ENCODE results near the gene POPDC3. TPM values are rescaled to one million over a fixed set of nuclear protein-coding genes. Genes with fewer than 3 reads are reported as not detected.

POPDC3 gene
- total and polyA plus RNA-seq, 10 of the 15 experiments (the other 5 are each of a cell fraction or from before 2014, with no cell fraction given) = 1.6 TPM; not detected in 9

DNA sequence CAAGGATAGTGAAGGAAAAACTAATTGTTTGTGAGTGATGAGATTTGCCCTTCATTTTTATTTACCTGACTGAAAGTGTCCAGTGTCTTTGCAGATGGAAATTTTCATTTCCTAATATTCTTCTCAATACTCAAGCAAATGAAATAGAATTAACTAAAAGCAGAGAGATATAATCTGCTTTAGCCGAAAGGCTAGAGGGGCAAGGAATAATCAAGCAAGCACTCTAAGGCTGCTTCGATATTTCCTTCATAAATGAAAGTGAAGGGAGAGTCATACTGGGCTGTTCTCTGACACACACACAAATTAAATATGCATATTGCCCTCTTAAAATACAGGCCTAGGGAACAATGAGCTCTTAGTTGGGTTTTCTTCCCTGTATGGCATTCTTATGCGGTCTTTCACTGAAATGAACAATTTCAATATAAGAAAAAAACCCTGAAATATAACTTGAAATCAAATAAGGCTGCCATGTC is 47.5 kb upstream of the POPDC3 start:
- Histone ChIP-seq H2AFZ (ENCODE audit: control insufficient read depth, low read depth, low read length) (no peak overlapping the region), H3K27ac (ENCODE audit: control insufficient read depth, insufficient read depth) (no peak overlapping the region), H3K9me3 (replicated peaks; ENCODE audit: control insufficient read depth, insufficient read depth, low read length) (no peaks in the 10 kb centered on the region; the same call in 2 of the 3 replicates), H3K4me3 (no peak overlapping the region), H3K4me2 (ENCODE audit: control insufficient read depth, insufficient read depth) (no peak overlapping the region), H3K36me3 (ENCODE audit: control insufficient read depth in 2 of 2, insufficient read depth in 2 of 2, low read length in 1 of 2) (no peaks in the 10 kb centered on the region), H4K20me1 (ENCODE audit: control insufficient read depth, insufficient read depth) (no peaks in the 10 kb centered on the region), H3K4me1 (ENCODE audit: control insufficient read depth, insufficient read depth, low read length) (no peaks in the 10 kb centered on the region), H3K79me2 (ENCODE audit: control insufficient read depth, insufficient read depth, low read length) (no peaks in the 10 kb centered on the region), H3K9ac (ENCODE audit: control insufficient read depth, insufficient read depth, low read length) (no peak overlapping the region), H3K27me3 (replicated peaks in 1 of 2; ENCODE audit: control insufficient read depth in 2 of 2, insufficient read depth in 2 of 2, low read length in 1 of 2) (no peaks in the 10 kb centered on the region)
- intact Hi-C loops (cut with micrococcal nuclease; ENCODE audit: unreplicated experiment) = no loop called here
- BruUV-seq (replicated peaks) = no TSS peak
- no peak for DNase-seq (ENCODE audit: low read depth, low spot score)
- ATAC-seq = no peak
- CTCF ChIA-PET = no interaction called here
- POLR2A ChIA-PET = no interaction called here
- no peak for FAIRE-seq
- RAD21 ChIA-PET (ENCODE audit: unreplicated experiment) = no interaction called here
- WGBS (ENCODE audit: insufficient coverage, insufficient replicate concordance, low lambda C conversion rate, missing lambda C conversion rate) = 72% methylated on average over 3 of the region's 3 CpGs
- in situ Hi-C loops (cut with MboI) = no loop called here
- SMC1A ChIA-PET (ENCODE audit: uncharacterized antibody, unreplicated experiment) = no interaction called here
- TF ChIP-seq HDAC2 (IDR thresholded peaks at IDR 0.05) (no peak), JUNB (IDR thresholded peaks at IDR 0.05) (no peak), SMC3 (IDR thresholded peaks at IDR 0.05; ENCODE audit: borderline replicate concordance, low read length) (no peak), TCF3 (IDR thresholded peaks at IDR 0.05; ENCODE audit: borderline replicate concordance, insufficient read depth, low read depth, low read length) (no peak), BACH1 (IDR thresholded peaks at IDR 0.05; ENCODE audit: borderline replicate concordance) (no peak)

DNA sequence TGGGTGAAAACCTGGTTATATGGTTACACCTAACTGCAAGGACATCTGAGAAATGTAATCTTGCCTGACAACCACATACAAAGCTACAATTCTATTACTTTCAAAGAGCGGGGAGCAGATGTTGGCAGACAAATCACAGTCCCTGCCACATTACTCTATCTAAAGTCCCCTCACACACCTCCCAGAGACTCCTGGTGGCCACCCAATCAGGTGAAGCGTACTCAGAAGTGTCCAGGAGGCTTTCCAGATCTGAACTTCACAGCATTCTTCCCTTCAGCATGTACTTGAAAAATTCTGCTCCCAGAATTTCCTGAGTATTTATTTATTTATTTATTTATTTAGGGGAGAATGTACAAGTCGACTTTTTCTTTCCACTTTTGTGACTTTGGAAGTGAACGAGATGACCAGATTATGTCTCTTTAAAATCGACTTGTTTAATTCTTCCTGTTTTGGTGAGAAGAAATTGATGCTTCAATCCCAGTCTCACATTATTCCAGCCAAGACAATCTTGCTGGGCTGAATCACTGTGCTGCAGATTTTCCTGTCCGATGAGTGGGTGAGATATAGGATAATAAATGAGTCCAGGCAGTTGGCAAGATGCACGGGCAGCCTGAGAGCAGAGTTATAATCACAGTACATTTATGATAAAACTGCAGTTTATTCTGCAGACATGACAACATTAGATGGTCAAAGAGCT is 46.9 kb upstream of the POPDC3 start:
- FAIRE-seq = no peak
- TF ChIP-seq RBBP5 (conservative IDR thresholded peaks at IDR 0.05) (no peak), CEBPB (IDR thresholded peaks at IDR 0.05; ENCODE audit: borderline replicate concordance in 1 of 2, low read depth in 2 of 2, low read length in 2 of 2) (no peak), MYB (IDR thresholded peaks at IDR 0.05; ENCODE audit: borderline replicate concordance, low read depth, low read length) (no peak), SPI1 (IDR thresholded peaks at IDR 0.05; ENCODE audit: borderline replicate concordance, insufficient read depth, low read depth, low read length) (no peak), ATF7 (IDR thresholded peaks at IDR 0.05; ENCODE audit: low read depth) (no peak), RB1 (IDR thresholded peaks at IDR 0.05; ENCODE audit: borderline replicate concordance) (no peak), SIX5 (IDR thresholded peaks at IDR 0.05; ENCODE audit: low read depth, low read length, severe bottlenecking) (no peak)
- TF ChIP-seq, protein P1, sequence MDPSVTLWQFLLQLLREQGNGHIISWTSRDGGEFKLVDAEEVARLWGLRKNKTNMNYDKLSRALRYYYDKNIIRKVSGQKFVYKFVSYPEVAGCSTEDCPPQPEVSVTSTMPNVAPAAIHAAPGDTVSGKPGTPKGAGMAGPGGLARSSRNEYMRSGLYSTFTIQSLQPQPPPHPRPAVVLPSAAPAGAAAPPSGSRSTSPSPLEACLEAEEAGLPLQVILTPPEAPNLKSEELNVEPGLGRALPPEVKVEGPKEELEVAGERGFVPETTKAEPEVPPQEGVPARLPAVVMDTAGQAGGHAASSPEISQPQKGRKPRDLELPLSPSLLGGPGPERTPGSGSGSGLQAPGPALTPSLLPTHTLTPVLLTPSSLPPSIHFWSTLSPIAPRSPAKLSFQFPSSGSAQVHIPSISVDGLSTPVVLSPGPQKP (IDR thresholded peaks at IDR 0.05; ENCODE audit: low read depth, low read length) = no peak
- TF ChIP-seq, protein P2, sequence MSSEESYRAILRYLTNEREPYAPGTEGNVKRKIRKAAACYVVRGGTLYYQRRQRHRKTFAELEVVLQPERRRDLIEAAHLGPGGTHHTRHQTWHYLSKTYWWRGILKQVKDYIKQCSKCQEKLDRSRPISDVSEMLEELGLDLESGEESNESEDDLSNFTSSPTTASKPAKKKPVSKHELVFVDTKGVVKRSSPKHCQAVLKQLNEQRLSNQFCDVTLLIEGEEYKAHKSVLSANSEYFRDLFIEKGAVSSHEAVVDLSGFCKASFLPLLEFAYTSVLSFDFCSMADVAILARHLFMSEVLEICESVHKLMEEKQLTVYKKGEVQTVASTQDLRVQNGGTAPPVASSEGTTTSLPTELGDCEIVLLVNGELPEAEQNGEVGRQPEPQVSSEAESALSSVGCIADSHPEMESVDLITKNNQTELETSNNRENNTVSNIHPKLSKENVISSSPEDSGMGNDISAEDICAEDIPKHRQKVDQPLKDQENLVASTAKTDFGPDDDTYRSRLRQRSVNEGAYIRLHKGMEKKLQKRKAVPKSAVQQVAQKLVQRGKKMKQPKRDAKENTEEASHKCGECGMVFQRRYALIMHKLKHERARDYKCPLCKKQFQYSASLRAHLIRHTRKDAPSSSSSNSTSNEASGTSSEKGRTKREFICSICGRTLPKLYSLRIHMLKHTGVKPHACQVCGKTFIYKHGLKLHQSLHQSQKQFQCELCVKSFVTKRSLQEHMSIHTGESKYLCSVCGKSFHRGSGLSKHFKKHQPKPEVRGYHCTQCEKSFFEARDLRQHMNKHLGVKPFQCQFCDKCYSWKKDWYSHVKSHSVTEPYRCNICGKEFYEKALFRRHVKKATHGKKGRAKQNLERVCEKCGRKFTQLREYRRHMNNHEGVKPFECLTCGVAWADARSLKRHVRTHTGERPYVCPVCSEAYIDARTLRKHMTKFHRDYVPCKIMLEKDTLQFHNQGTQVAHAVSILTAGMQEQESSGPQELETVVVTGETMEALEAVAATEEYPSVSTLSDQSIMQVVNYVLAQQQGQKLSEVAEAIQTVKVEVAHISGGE (CRISPR knock-in tag; IDR thresholded peaks at IDR 0.05) = no peak

More for the DNA sequence above, 46.9 kb upstream of the POPDC3 start:
- Histone ChIP-seq H3K36me3 (ENCODE audit: control insufficient read depth in 2 of 2, insufficient read depth in 2 of 2, low read length in 1 of 2) (no peaks in the 10 kb centered on the region), H3K4me1 (ENCODE audit: control insufficient read depth, insufficient read depth, low read length) (no peaks in the 10 kb centered on the region), H4K20me1 (ENCODE audit: control insufficient read depth, insufficient read depth) (no peaks in the 10 kb centered on the region), H3K4me3 (no peak overlapping the region), H3K27me3 (replicated peaks in 1 of 2; ENCODE audit: control insufficient read depth in 2 of 2, insufficient read depth in 2 of 2, low read length in 1 of 2) (no peaks in the 10 kb centered on the region), H3K27ac (ENCODE audit: control insufficient read depth, insufficient read depth) (no peak overlapping the region), H3K9ac (ENCODE audit: control insufficient read depth, insufficient read depth, low read length) (no peak overlapping the region), H3K4me2 (ENCODE audit: control insufficient read depth, insufficient read depth) (no peak overlapping the region), H3K9me3 (replicated peaks; ENCODE audit: control insufficient read depth, insufficient read depth, low read length) (no peaks in the 10 kb centered on the region; the same call in 2 of the 3 replicates), H3K79me2 (ENCODE audit: control insufficient read depth, insufficient read depth, low read length) (no peaks in the 10 kb centered on the region), H2AFZ (ENCODE audit: control insufficient read depth, low read depth, low read length) (no peak overlapping the region)
- intact Hi-C loops (cut with micrococcal nuclease; ENCODE audit: unreplicated experiment) = no loop called here
- ChIA-PET RAD21 (ENCODE audit: unreplicated experiment) (no interaction called here), POLR2A (no interaction called here), SMC1A (ENCODE audit: uncharacterized antibody, unreplicated experiment) (no interaction called here), CTCF (no interaction called here)
- no TSS peak for BruUV-seq (replicated peaks)
- ATAC-seq (no peak), DNase-seq (ENCODE audit: low read depth, low spot score) (no peak)
- 24% methylated on average over 7 of the region's 7 CpGs for WGBS (ENCODE audit: insufficient coverage, insufficient replicate concordance, low lambda C conversion rate, missing lambda C conversion rate)
- in situ Hi-C loops (cut with MboI) = no loop called here

Measured in GM12878 (cell line).